Trophoblast cell (in vitro differentiated cells and primary cell): ENCODE data around the gene KRT3.

ENCODE experiments used
- DNase-seq, 2 donors: peaks; one replicate each; pipeline ENCODE4 v3.0.0-alpha.2; 2016
- H2AFZ ChIP-seq: 2 replicates; pipeline ENCODE4 v1.6.1; 2013; ENCODE audit warnings: low read length, moderate library complexity, mild to moderate bottlenecking; ENCODE audit not compliant: insufficient read depth, poor library complexity
- H2AK5ac ChIP-seq: 2 replicates; pipeline ENCODE4 v1.6.1; 2013; ENCODE audit warnings: mild to moderate bottlenecking, low read length
- H2BK120ac ChIP-seq: 2 replicates; pipeline ENCODE4 v1.6.1; 2013; ENCODE audit warnings: low read length, mild to moderate bottlenecking, moderate library complexity; ENCODE audit not compliant: insufficient read depth, poor library complexity
- H2BK12ac ChIP-seq: 2 replicates; pipeline ENCODE4 v1.6.1; 2013; ENCODE audit warnings: mild to moderate bottlenecking, low read length, moderate library complexity
- H2BK5ac ChIP-seq: 2 replicates; pipeline ENCODE4 v1.6.1; 2013; ENCODE audit warnings: low read length, low read depth, moderate library complexity, mild to moderate bottlenecking; ENCODE audit not compliant: poor library complexity
- H3K14ac ChIP-seq: 2 replicates; pipeline ENCODE4 v1.6.1; 2013; ENCODE audit warnings: mild to moderate bottlenecking, low read length
- H3K18ac ChIP-seq: 2 replicates; pipeline ENCODE4 v1.6.1; 2013; ENCODE audit warnings: mild to moderate bottlenecking, low read length
- H3K23ac ChIP-seq: 2 replicates; pipeline ENCODE4 v1.6.1; 2013; ENCODE audit warnings: low read length
- H3K27ac ChIP-seq: 2 replicates; pipeline ENCODE4 v1.5.1; 2013; ENCODE audit warnings: low read depth, mild to moderate bottlenecking, inconsistent platforms, low read length, moderate library complexity
- H3K27me3 ChIP-seq: 2 replicates; pipeline ENCODE4 v1.6.1; 2013; ENCODE audit warnings: inconsistent platforms, mild to moderate bottlenecking, low read length, moderate library complexity; ENCODE audit not compliant: insufficient read depth
- H3K36me3 ChIP-seq, 2 experiments: 1 replicate in 1 of 2; 2 replicates in 1 of 2; pipeline ENCODE4 v1.6.1; 2013; ENCODE audit warnings: low read length in 2 of 2, mild to moderate bottlenecking in 2 of 2, moderate library complexity in 1 of 2; ENCODE audit not compliant: insufficient read depth in 2 of 2, control insufficient read depth in 1 of 2
- H3K4ac ChIP-seq: 2 replicates; pipeline ENCODE4 v1.6.1; 2013; ENCODE audit warnings: low read depth, mild to moderate bottlenecking, low read length, moderate library complexity
- H3K4me1 ChIP-seq, 2 experiments: 1 replicate in 1 of 2; 2 replicates in 1 of 2; pipeline ENCODE4 v1.6.1; 2013; ENCODE audit warnings: low read length in 2 of 2, mild to moderate bottlenecking in 2 of 2, moderate library complexity in 1 of 2; ENCODE audit not compliant: insufficient read depth in 2 of 2, control insufficient read depth in 1 of 2
- H3K4me2 ChIP-seq: 2 replicates; pipeline ENCODE4 v1.6.1; 2013; ENCODE audit warnings: inconsistent platforms, mild to moderate bottlenecking, low read length, moderate library complexity
- H3K4me3 ChIP-seq: 2 replicates; pipeline ENCODE4 v1.5.1; 2013; ENCODE audit warnings: mild to moderate bottlenecking, low read depth, low read length, inconsistent platforms
- H3K79me1 ChIP-seq: one replicate; pipeline ENCODE4 v1.6.1; 2013; ENCODE audit warnings: low read length
- H3K79me2 ChIP-seq: 2 replicates; pipeline ENCODE4 v1.6.1; 2013; ENCODE audit warnings: low read length, mild to moderate bottlenecking; ENCODE audit not compliant: control insufficient read depth, insufficient read depth, poor library complexity
- H3K9ac ChIP-seq: 2 replicates; pipeline ENCODE4 v1.6.1; 2013; ENCODE audit warnings: mild to moderate bottlenecking, low read length
- H3K9me3 ChIP-seq: 2 replicates; pipeline ENCODE4 v1.6.1; 2013; ENCODE audit warnings: low read depth, mild to moderate bottlenecking, control low read depth, inconsistent platforms, low read length; ENCODE audit not compliant: insufficient read depth
- H4K12ac ChIP-seq: 2 replicates; pipeline ENCODE4 v1.6.1; 2013; ENCODE audit warnings: low read depth, mild to moderate bottlenecking, low read length, moderate library complexity
- H4K8ac ChIP-seq: 2 replicates; pipeline ENCODE4 v1.6.1; 2013; ENCODE audit warnings: low read depth, mild to moderate bottlenecking, low read length, moderate library complexity
- H4K91ac ChIP-seq: one replicate; pipeline ENCODE4 v1.6.1; 2013; ENCODE audit warnings: low read depth, mild to moderate bottlenecking, low read length, moderate library complexity
- WGBS: extraction: QIAGEN DNeasy Blood & Tissue Kit; methylation state at CpG from one replicate; pipeline ENCODE4 v1.1.7; 2013; ENCODE audit warnings: missing lambda C conversion rate; ENCODE audit not compliant: insufficient read length, insufficient coverage; ENCODE audit errors: extremely low coverage; 5-methylcytosine and 5-hydroxymethylcytosine counted together

Gene KRT3

GRCh38 chr12:52769354-52769753, 26.6 kb downstream of the KRT3 start:
- H4K8ac ChIP-seq = no peak overlapping the region
- H2BK12ac ChIP-seq = no peak overlapping the region
- no peak overlapping the region for H3K4ac ChIP-seq
- peaks cover 7 to 8% of the 10 kb centered on the region in 2 experiments for H3K4me1 ChIP-seq
- H3K27me3 ChIP-seq = peaks cover 2% of the 10 kb centered on the region
- no peak overlapping the region for H3K4me3 ChIP-seq
- no peak for DNase-seq
- H3K23ac ChIP-seq = no peak overlapping the region
- H3K4me2 ChIP-seq = no peak overlapping the region
- H3K14ac ChIP-seq = no peak overlapping the region
- WGBS = no CpG with 5 or more reads among the region's 3 CpGs
- no peaks in the 10 kb centered on the region for H3K36me3 ChIP-seq
- H3K79me2 ChIP-seq = no peaks in the 10 kb centered on the region
- no peak overlapping the region for H3K18ac ChIP-seq
- H3K9ac ChIP-seq = no peak overlapping the region
- no peak overlapping the region for H3K27ac ChIP-seq
- H3K9me3 ChIP-seq = peaks cover 6% of the 10 kb centered on the region
- no peak overlapping the region for H2AFZ ChIP-seq
- no peaks in the 10 kb centered on the region for H3K79me1 ChIP-seq
- H2AK5ac ChIP-seq = no peak overlapping the region
- H2BK120ac ChIP-seq = no peak overlapping the region
- H4K91ac ChIP-seq = no peak overlapping the region
- H2BK5ac ChIP-seq = no peak overlapping the region
- H4K12ac ChIP-seq = no peak overlapping the region

- no peak overlapping the region for H3K27ac ChIP-seq
- H3K4me3 ChIP-seq = no peak overlapping the region
- no peak overlapping the region for H2AFZ ChIP-seq
- no peaks in the 10 kb centered on the region for H3K79me2 ChIP-seq
- no peak for DNase-seq
- H3K23ac ChIP-seq = no peak overlapping the region
- H3K27me3 ChIP-seq = no peaks in the 10 kb centered on the region
- H3K79me1 ChIP-seq = no peaks in the 10 kb centered on the region
- peaks cover 7 to 8% of the 10 kb centered on the region in 2 experiments for H3K4me1 ChIP-seq
- H3K14ac ChIP-seq = no peak overlapping the region
- no peak overlapping the region for H4K8ac ChIP-seq
- no peak overlapping the region for H2BK5ac ChIP-seq
- no peak overlapping the region for H2BK120ac ChIP-seq
- H3K4me2 ChIP-seq = no peak overlapping the region
- H3K9me3 ChIP-seq = peaks cover 6% of the 10 kb centered on the region
- no peak overlapping the region for H2BK12ac ChIP-seq
- no peaks in the 10 kb centered on the region for H3K36me3 ChIP-seq
- WGBS = no CpG with 5 or more reads among the region's 10 CpGs
- H4K91ac ChIP-seq = no peak overlapping the region
- H2AK5ac ChIP-seq = no peak overlapping the region
- H3K18ac ChIP-seq = no peak overlapping the region
- no peak overlapping the region for H3K9ac ChIP-seq
- no peak overlapping the region for H3K4ac ChIP-seq
- H4K12ac ChIP-seq = no peak overlapping the region
These were observed 27.3 kb downstream of the KRT3 start for GRCh38 chr12:52768479-52769200.

GRCh38 chr12:52767427-52767826, 28.5 kb downstream of the KRT3 start:
- H3K79me2 ChIP-seq = no peaks in the 10 kb centered on the region
- H4K91ac ChIP-seq = no peak overlapping the region
- no peak overlapping the region for H3K27ac ChIP-seq
- no peak overlapping the region for H2BK12ac ChIP-seq
- H2AFZ ChIP-seq = no peak overlapping the region
- no peak overlapping the region for H3K4me3 ChIP-seq
- no peak overlapping the region for H4K8ac ChIP-seq
- H4K12ac ChIP-seq = no peak overlapping the region
- no peak overlapping the region for H2AK5ac ChIP-seq
- no peak overlapping the region for H3K4me2 ChIP-seq
- no peak overlapping the region for H3K18ac ChIP-seq
- H3K27me3 ChIP-seq = no peaks in the 10 kb centered on the region
- peaks cover 7 to 8% of the 10 kb centered on the region in 2 experiments for H3K4me1 ChIP-seq
- H3K23ac ChIP-seq = no peak overlapping the region
- no peaks in the 10 kb centered on the region for H3K79me1 ChIP-seq
- no peak overlapping the region for H3K9ac ChIP-seq
- DNase-seq = no peak
- H3K14ac ChIP-seq = no peak overlapping the region
- no CpG with 5 or more reads among the region's 3 CpGs for WGBS
- H3K9me3 ChIP-seq = peaks cover 6% of the 10 kb centered on the region
- no peak overlapping the region for H2BK120ac ChIP-seq
- no peaks in the 10 kb centered on the region for H3K36me3 ChIP-seq
- H2BK5ac ChIP-seq = no peak overlapping the region
- H3K4ac ChIP-seq = no peak overlapping the region

GRCh38 chr12:52767020-52767379, 28.9 kb downstream of the KRT3 start:
- DNase-seq = no peak
- Histone ChIP-seq H3K9ac (no peak overlapping the region), H2AFZ (no peak overlapping the region), H3K14ac (no peak overlapping the region), H3K27me3 (no peaks in the 10 kb centered on the region), H3K4ac (no peak overlapping the region), H2BK12ac (no peak overlapping the region), H3K4me1 (peaks cover 7 to 8% of the 10 kb centered on the region in 2 experiments), H4K8ac (no peak overlapping the region), H2AK5ac (no peak overlapping the region), H2BK5ac (no peak overlapping the region), H4K12ac (no peak overlapping the region), H2BK120ac (no peak overlapping the region), H3K36me3 (no peaks in the 10 kb centered on the region), H4K91ac (no peak overlapping the region), H3K9me3 (peaks cover 6% of the 10 kb centered on the region), H3K27ac (no peak overlapping the region), H3K18ac (no peak overlapping the region), H3K4me3 (no peak overlapping the region), H3K79me1 (no peaks in the 10 kb centered on the region), H3K79me2 (no peaks in the 10 kb centered on the region), H3K23ac (no peak overlapping the region), H3K4me2 (no peak overlapping the region)
- no CpG with 5 or more reads among the region's 1 CpG for WGBS
